ENCODE results near the gene AMDHD2. TPM values are rescaled to one million over a fixed set of nuclear protein-coding genes. Genes with fewer than 3 reads are reported as not detected.

AMDHD2 gene
- total RNA-seq, 4 donors from 2014 or later, result 7.9 to 36.5 (median 22.0) TPM

DNA sequence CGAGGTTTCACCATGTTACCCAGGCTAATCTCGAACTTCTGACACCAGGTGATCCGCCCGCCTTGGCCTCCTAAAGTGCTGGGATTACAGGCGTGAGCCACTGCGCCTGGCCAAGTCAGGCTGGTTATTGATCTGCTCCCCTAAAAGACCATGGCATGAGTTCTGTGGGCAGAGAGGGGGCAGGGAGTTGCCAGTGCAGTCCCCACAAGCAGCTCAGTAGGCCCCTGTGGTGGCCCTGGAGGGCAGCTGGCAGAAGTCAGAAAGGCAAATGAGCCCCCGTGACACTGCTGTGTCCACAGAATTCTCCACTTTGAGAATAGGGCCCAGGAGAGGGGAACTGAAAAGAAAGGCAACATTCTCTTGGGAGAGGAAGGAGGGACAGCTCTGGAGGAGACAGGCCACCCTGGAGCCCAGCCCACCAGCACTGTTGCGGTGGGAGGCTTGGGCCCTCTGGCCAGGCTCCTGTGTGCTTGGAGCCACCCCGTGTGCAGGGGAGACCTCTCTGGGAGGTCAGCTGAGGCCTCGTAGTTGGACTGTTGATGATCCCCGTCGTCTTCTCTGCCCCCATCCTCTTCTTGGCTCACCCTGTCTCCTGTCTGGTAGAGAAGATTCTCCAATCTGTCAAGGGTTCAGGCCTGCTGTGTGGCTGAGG lies 2.1 kb upstream of the AMDHD2 start:
- no peaks in the 10 kb centered on the region for H3K9me3 ChIP-seq
- H3K4me1 ChIP-seq, result peaks cover 30 to 50% of the 10 kb centered on the region in 2 donors
- H3K36me3 ChIP-seq, result no peaks in the 10 kb centered on the region
- TF ChIP-seq, protein P1, sequence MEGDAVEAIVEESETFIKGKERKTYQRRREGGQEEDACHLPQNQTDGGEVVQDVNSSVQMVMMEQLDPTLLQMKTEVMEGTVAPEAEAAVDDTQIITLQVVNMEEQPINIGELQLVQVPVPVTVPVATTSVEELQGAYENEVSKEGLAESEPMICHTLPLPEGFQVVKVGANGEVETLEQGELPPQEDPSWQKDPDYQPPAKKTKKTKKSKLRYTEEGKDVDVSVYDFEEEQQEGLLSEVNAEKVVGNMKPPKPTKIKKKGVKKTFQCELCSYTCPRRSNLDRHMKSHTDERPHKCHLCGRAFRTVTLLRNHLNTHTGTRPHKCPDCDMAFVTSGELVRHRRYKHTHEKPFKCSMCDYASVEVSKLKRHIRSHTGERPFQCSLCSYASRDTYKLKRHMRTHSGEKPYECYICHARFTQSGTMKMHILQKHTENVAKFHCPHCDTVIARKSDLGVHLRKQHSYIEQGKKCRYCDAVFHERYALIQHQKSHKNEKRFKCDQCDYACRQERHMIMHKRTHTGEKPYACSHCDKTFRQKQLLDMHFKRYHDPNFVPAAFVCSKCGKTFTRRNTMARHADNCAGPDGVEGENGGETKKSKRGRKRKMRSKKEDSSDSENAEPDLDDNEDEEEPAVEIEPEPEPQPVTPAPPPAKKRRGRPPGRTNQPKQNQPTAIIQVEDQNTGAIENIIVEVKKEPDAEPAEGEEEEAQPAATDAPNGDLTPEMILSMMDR (IDR thresholded peaks at IDR 0.05), result no peak
- no peak for TF ChIP-seq POLR2A (IDR thresholded peaks at IDR 0.05)
- H3K4me3 ChIP-seq, result no peak overlapping the region
- no peak for DNase-seq
- intact Hi-C loops (cut with DNase I; ENCODE audit: low total_unique reads), result no loop called here
- no peaks in the 10 kb centered on the region for H3K27me3 ChIP-seq
- peak overlapping the region; percentile 9 to 12 for H3K27ac ChIP-seq

DNA sequence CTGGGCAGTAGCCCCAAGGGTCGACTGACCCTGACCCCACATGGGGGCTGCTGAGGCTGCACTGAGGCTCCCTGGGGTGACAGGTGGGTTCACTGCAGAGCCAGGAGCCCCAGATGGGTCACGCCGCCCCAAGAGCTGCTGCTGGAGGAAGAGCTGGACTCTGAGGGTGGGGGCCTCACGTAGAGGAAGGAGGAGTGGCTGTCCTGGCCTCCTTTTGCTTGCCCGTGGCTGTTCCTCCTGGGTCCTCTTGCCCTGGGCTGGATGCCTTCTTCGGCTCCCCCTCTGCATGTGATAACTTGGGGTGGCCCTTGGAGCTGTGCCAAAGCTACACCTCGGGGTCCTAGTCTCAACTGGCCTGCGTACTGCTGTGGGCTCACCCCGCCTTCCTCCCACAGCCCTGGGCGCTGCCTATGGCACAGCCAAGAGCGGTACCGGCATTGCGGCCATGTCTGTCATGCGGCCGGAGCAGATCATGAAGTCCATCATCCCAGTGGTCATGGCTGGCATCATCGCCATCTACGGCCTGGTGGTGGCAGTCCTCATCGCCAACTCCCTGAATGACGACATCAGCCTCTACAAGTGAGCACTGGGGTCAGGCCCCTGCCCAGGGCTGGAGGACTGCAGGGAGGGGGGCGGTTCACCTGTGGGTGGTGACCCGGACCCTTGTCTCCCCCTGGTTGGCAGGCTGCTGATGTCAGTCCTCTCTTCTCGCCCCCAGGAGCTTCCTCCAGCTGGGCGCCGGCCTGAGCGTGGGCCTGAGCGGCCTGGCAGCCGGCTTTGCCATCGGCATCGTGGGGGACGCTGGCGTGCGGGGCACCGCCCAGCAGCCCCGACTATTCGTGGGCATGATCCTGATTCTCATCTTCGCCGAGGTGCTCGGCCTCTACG lies 1.1 kb upstream of the AMDHD2 start:
- TF ChIP-seq, protein P1 (IDR thresholded peaks at IDR 0.05), result no peak
- TF ChIP-seq POLR2A (IDR thresholded peaks at IDR 0.05), result no peak
- Histone ChIP-seq H3K4me3 (no peak overlapping the region), H3K27me3 (no peaks in the 10 kb centered on the region), H3K27ac (peak overlapping the region; percentile 81), H3K9me3 (no peaks in the 10 kb centered on the region), H3K36me3 (no peaks in the 10 kb centered on the region), H3K4me1 (peaks cover 30 to 50% of the 10 kb centered on the region in 2 donors)
- DNase-seq, result peak; percentile 35 to 57
- intact Hi-C loops (cut with DNase I; ENCODE audit: low total_unique reads), result no loop called here

DNA sequence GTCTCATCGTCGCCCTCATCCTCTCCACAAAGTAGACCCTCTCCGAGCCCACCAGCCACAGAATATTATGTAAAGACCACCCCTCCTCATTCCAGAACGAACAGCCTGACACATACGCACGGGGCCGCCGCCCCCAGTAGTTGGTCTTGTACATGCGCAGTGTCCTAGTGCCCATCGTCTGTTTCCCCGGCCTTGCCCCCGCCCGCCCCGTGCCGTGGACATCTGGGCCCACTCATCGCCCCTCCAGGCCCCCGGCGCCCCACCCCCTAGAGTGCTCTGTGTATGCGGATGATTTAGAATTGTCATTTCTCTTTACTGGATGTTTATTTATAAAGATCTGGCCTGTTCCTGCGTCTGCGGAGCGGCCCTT lies 475 bp upstream of the AMDHD2 start:
- intact Hi-C loops (cut with DNase I; ENCODE audit: low total_unique reads), result no loop called here
- Histone ChIP-seq H3K4me1 (peaks cover 30 to 50% of the 10 kb centered on the region in 2 donors), H3K4me3 (peak overlapping the region; percentile 12 to 72), H3K9me3 (no peaks in the 10 kb centered on the region), H3K36me3 (no peaks in the 10 kb centered on the region), H3K27ac (peak overlapping the region; percentile 81), H3K27me3 (no peaks in the 10 kb centered on the region)
- no peak for DNase-seq
- TF ChIP-seq, protein P1 (IDR thresholded peaks at IDR 0.05), result no peak
- TF ChIP-seq POLR2A (IDR thresholded peaks at IDR 0.05), result no peak

DNA sequence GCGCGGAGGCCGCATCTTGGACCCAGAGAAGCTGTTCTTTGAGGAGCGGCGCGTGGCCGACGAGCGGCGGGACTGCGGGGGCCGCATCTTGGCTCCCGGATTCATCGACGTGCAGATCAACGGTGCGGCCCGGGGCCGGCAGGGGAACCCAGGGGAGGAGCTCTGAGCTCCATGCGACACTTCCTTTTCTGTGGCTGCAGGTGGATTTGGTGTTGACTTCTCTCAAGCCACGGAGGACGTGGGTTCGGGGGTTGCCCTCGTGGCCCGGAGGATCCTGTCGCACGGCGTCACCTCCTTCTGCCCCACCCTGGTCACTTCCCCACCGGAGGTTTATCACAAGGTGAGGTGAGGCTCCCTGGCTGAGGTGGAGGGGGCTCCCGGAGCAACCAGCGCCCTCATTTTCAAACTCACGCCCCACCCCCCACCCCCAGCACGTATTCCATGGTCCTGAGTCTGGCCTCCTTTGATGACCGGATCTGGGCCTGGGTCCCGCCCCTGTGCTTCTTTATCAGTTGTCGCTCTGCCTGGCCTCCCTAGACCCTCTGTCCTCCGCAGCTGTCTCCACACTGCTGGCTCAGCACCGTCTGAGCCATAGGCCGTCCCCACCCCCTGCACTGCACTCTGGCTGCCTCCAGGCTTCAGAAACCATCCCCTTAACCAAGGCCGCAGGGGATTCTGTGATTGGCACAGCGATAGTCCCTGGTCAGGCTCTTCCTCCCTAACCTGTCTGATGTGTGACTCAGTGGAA lies 787 bp downstream of the AMDHD2 start:
- Histone ChIP-seq H3K4me3 (peak overlapping the region; percentile 25 to 72), H3K27ac (peak overlapping the region; percentile 66 to 81), H3K4me1 (peaks cover 30 to 40% of the 10 kb centered on the region in 2 donors), H3K27me3 (no peaks in the 10 kb centered on the region), H3K9me3 (no peaks in the 10 kb centered on the region), H3K36me3 (no peaks in the 10 kb centered on the region)
- no peak for TF ChIP-seq POLR2A (IDR thresholded peaks at IDR 0.05)
- TF ChIP-seq, protein P1 (IDR thresholded peaks at IDR 0.05), result no peak
- peak in 1 of 2 donors; percentile 21 for DNase-seq
- intact Hi-C loops (cut with DNase I; ENCODE audit: low total_unique reads), result no loop called here
